WTC11 (cell line): ENCODE measurements around the gene ACY1. TPM values are rescaled to one million over a fixed set of nuclear protein-coding genes. Genes with fewer than 3 reads are reported as not detected.

ENCODE experiments used
- ATAC-seq: fragments of 200-7000 bp; cut with Tn5 transposase; 2 replicates; pipeline ENCODE4 v1.10.0; 2021; ENCODE audit warnings: mild to moderate bottlenecking, moderate library complexity
- CTCF ChIA-PET: fragments of 300-600 bp; sonication (Branson Sonifier 250); formaldehyde crosslinking; loops from one replicate; lab custom pipeline; 2021; ENCODE audit warnings: antibody characterized with exemption; lab: Charles Lee
- POLR2A ChIA-PET: fragments of 350-600 bp; sonication (Branson Sonifier 250); formaldehyde crosslinking; loops from one replicate; lab custom pipeline; 2021; ENCODE audit warnings: antibody characterized with exemption; lab: Charles Lee
- DNase-seq: peaks from one replicate; pipeline ENCODE4 v3.0.0; 2021; ENCODE audit warnings: low spot score
- H3K27ac Mint-ChIP-seq: 2 replicates; pipeline ENCODE4 v1.8.0; 2021; ENCODE audit warnings: mixed read lengths
- H3K27me3 Mint-ChIP-seq: 2 replicates; pipeline ENCODE4 v1.8.0; 2021; ENCODE audit warnings: low read depth, mild to moderate bottlenecking, moderate library complexity, mixed read lengths
- H3K36me3 Mint-ChIP-seq: 2 replicates; pipeline ENCODE4 v1.8.0; 2021; ENCODE audit warnings: mixed read lengths
- H3K4me1 Mint-ChIP-seq: 2 replicates; pipeline ENCODE4 v1.8.0; 2022; ENCODE audit warnings: mixed read lengths
- H3K4me3 Mint-ChIP-seq: 2 replicates; pipeline ENCODE4 v1.8.0; 2021; ENCODE audit warnings: mild to moderate bottlenecking, moderate library complexity, mixed read lengths
- H3K9me3 Mint-ChIP-seq: 2 replicates; pipeline ENCODE4 v1.8.0; 2021; ENCODE audit warnings: mixed read lengths
- CBFB ChIP-seq: sonication (generic); formaldehyde crosslinking; IDR thresholded peaks from 2 replicates; pipeline ENCODE4 v1.8.1; 2022; ENCODE audit warnings: mild to moderate bottlenecking, low read depth, missing genetic modification reagents
- CTCF ChIP-seq: fragments of 200-600 bp; IDR thresholded peaks from 2 replicates; pipeline ENCODE4 v1.8.0; 2022; ENCODE audit warnings: antibody characterized with exemption
- ETV6 ChIP-seq: sonication (generic); formaldehyde crosslinking; IDR thresholded peaks from 2 replicates; pipeline ENCODE4 v1.8.1; 2022; ENCODE audit warnings: mild to moderate bottlenecking, missing genetic modification reagents
- FOXP1 ChIP-seq: sonication (generic); formaldehyde crosslinking; IDR thresholded peaks from 2 replicates; pipeline ENCODE4 v1.8.0; 2022; ENCODE audit warnings: missing genetic modification reagents, mild to moderate bottlenecking, moderate library complexity, borderline replicate concordance
- GABPB1 ChIP-seq: sonication (generic); formaldehyde crosslinking; IDR thresholded peaks from 2 replicates; pipeline ENCODE4 v1.8.1; 2023; ENCODE audit warnings: mild to moderate bottlenecking, missing genetic modification reagents
- HMGXB4 ChIP-seq: sonication (generic); formaldehyde crosslinking; IDR thresholded peaks from 2 replicates; pipeline ENCODE4 v1.8.1; 2023; ENCODE audit warnings: mild to moderate bottlenecking, moderate library complexity, missing genetic modification reagents
- JUN ChIP-seq: sonication (generic); formaldehyde crosslinking; IDR thresholded peaks from 2 replicates; pipeline ENCODE4 v1.8.0; 2023; ENCODE audit warnings: mild to moderate bottlenecking, missing genetic modification reagents
- MAX ChIP-seq: sonication (generic); formaldehyde crosslinking; IDR thresholded peaks from 2 replicates; pipeline ENCODE4 v1.8.0; 2022; ENCODE audit warnings: mild to moderate bottlenecking, missing genetic modification reagents
- MLX ChIP-seq: sonication (generic); formaldehyde crosslinking; IDR thresholded peaks from 2 replicates; pipeline ENCODE4 v1.8.1; 2023; ENCODE audit warnings: mild to moderate bottlenecking, missing genetic modification reagents, moderate library complexity
- NFATC4 ChIP-seq: fragments of 250-450 bp; sonication (Bioruptor Pico); IDR thresholded peaks from 2 replicates; pipeline ENCODE4 v1.9.0; 2021; ENCODE audit warnings: mild to moderate bottlenecking
- NR3C1 ChIP-seq: sonication (generic); formaldehyde crosslinking; conservative IDR thresholded peaks from 2 replicates; pipeline ENCODE4 v1.8.1; 2023; ENCODE audit warnings: low read depth, mild to moderate bottlenecking, missing genetic modification reagents
- SMAD3 ChIP-seq: sonication (generic); formaldehyde crosslinking; IDR thresholded peaks from 2 replicates; pipeline ENCODE4 v1.8.0; 2022; ENCODE audit warnings: missing genetic modification reagents, mild to moderate bottlenecking, borderline replicate concordance
- SP1 ChIP-seq: sonication (generic); formaldehyde crosslinking; conservative IDR thresholded peaks from 2 replicates; pipeline ENCODE4 v1.8.1; 2022; ENCODE audit warnings: missing genetic modification reagents
- TEAD1 ChIP-seq: sonication (generic); formaldehyde crosslinking; IDR thresholded peaks from 2 replicates; pipeline ENCODE4 v1.8.0; 2022; ENCODE audit warnings: mild to moderate bottlenecking, missing genetic modification reagents
- TEAD4 ChIP-seq: sonication (generic); formaldehyde crosslinking; IDR thresholded peaks from 2 replicates; pipeline ENCODE4 v1.8.0; 2022; ENCODE audit warnings: mild to moderate bottlenecking, missing genetic modification reagents
- ZBTB43 ChIP-seq: sonication (generic); formaldehyde crosslinking; IDR thresholded peaks from 2 replicates; pipeline ENCODE4 v1.8.1; 2023; ENCODE audit warnings: mild to moderate bottlenecking, missing genetic modification reagents
- ZNF121 ChIP-seq: sonication (generic); formaldehyde crosslinking; IDR thresholded peaks from 2 replicates; pipeline ENCODE4 v1.8.0; 2023; ENCODE audit warnings: missing genetic modification reagents
- ZNF138 ChIP-seq: sonication (generic); formaldehyde crosslinking; conservative IDR thresholded peaks from 2 replicates; pipeline ENCODE4 v1.8.1; 2022; ENCODE audit warnings: mild to moderate bottlenecking, moderate library complexity, missing genetic modification reagents
- ZNF416 ChIP-seq: fragments of 250-450 bp; sonication (Bioruptor Pico); IDR thresholded peaks from 2 replicates; pipeline ENCODE4 v1.9.0; 2021; ENCODE audit warnings: mild to moderate bottlenecking, inconsistent platforms
- ZNF423 ChIP-seq: fragments of 250-450 bp; sonication (Bioruptor Pico); IDR thresholded peaks from 2 replicates; pipeline ENCODE4 v2.1.2; 2022; ENCODE audit warnings: mild to moderate bottlenecking, moderate library complexity
- ZSCAN18 ChIP-seq: fragments of 250-450 bp; sonication (Bioruptor Pico); IDR thresholded peaks from 2 replicates; pipeline ENCODE4 v2.1.2; 2022; ENCODE audit warnings: mild to moderate bottlenecking, moderate library complexity
- total RNA-seq: library from RNA; stranded (reverse); gene quantifications from 3 replicates; pipeline ENCODE4 v1.2.3, GENCODE V29; 2021

ACY1 gene
- total RNA-seq, 1 experiment from 2014 or later = 53.8 TPM

- Mint-ChIP-seq H3K4me3 (no peak overlapping the region), H3K27ac (peak overlapping the region; percentile 86), H3K36me3 (no peaks in the 10 kb centered on the region), H3K27me3 (no peaks in the 10 kb centered on the region), H3K9me3 (no peaks in the 10 kb centered on the region), H3K4me1 (peaks cover 42% of the 10 kb centered on the region)
- DNase-seq (peak; percentile 97), ATAC-seq (peak; percentile 76)
- CTCF ChIA-PET = interaction anchor here (0.6 to 8.5 kb wide), 21 partner anchors 14 to 384 kb away, joined by 3 to 382 read pairs (median 6); partner anchors contain the start of genes ABHD14A, ABHD14B, ACY1 and DUSP7
- TF ChIP-seq JUN (CRISPR knock-in tag) = no peak
- TF ChIP-seq ETV6 (CRISPR knock-in tag) = peak; percentile 43; the same call in 1 of the 2 replicates
- 0 out of 2 replicates have a peak, but pooled peaks have one; percentile 43 for TF ChIP-seq NR3C1 (CRISPR knock-in tag)
- no peak for TF ChIP-seq MLX (CRISPR knock-in tag)
- peak; percentile 93; the same call in 1 of the 2 replicates for TF ChIP-seq HMGXB4 (CRISPR knock-in tag)
- TF ChIP-seq CBFB = 0 out of 2 replicates have a peak, but pooled peaks have one; percentile 43
- TF ChIP-seq ZNF121 (CRISPR knock-in tag) = peak; percentile 95
- no peak for TF ChIP-seq SMAD3 (CRISPR knock-in tag)
- TF ChIP-seq CTCF = peak; percentile 90
- TF ChIP-seq MAX (CRISPR knock-in tag) = peak; percentile 40; the same call in 1 of the 2 replicates
- no peak for TF ChIP-seq ZBTB43 (CRISPR knock-in tag)
- TF ChIP-seq FOXP1 (CRISPR knock-in tag) = peak; percentile 64; the same call in 1 of the 2 replicates
- TF ChIP-seq NFATC4 (CRISPR knock-in tag) = 0 out of 2 replicates have a peak, but pooled peaks have one; percentile 32
- TF ChIP-seq ZNF416 (CRISPR knock-in tag) = no peak
- 0 out of 2 replicates have a peak, but pooled peaks have one; percentile 36 for TF ChIP-seq ZNF423 (CRISPR knock-in tag)
- TF ChIP-seq GABPB1 (CRISPR knock-in tag) = no peak
- TF ChIP-seq TEAD4 (CRISPR knock-in tag) = no peak
- peak; percentile 72; the same call in 1 of the 2 replicates for TF ChIP-seq SP1 (CRISPR knock-in tag)
- no peak for TF ChIP-seq ZSCAN18 (CRISPR knock-in tag)
- TF ChIP-seq TEAD1 (CRISPR knock-in tag) = peak; percentile 44; the same call in 1 of the 2 replicates
- no peak for TF ChIP-seq ZNF138 (CRISPR knock-in tag)
- TF ChIP-seq, all 79 proteins: peak for 12
- POLR2A ChIA-PET = interaction anchor here (1.7 kb wide), 1 partner anchor 52 kb away, joined by 4 read pairs; no protein-coding TSS in a partner anchor
These were observed 18.2 kb downstream of the ACY1 start for GRCh38 chr3:52001443-52001974.
